ENCODE data around the gene S1PR1. TPM values are rescaled to one million over a fixed set of nuclear protein-coding genes. Genes with fewer than 3 reads are reported as not detected.

Gene S1PR1
- total RNA-seq, 3 donors from 2014 or later: 4.8 to 14.9 (median 12.3) TPM

- ATAC-seq: no peak
- no peaks in the 10 kb centered on the region for H3K9me3 ChIP-seq
- no peak for DNase-seq
- no peaks in the 10 kb centered on the region for H3K36me3 ChIP-seq (ENCODE audit: low read depth)
- peaks cover 21% of the 10 kb centered on the region for H3K4me1 ChIP-seq (ENCODE audit: low read depth)
- no peak for TF ChIP-seq CTCF (IDR thresholded peaks at IDR 0.05)
- H3K4me3 ChIP-seq: no peak overlapping the region
- intact Hi-C loops (cut with DNase I, micrococcal nuclease): no loop called here
Measured at GRCh38 chr1:101261623-101262022, 24.8 kb downstream of the S1PR1 start.

GRCh38 chr1:101262060-101262459, 25.2 kb downstream of the S1PR1 start:
- DNase-seq: no peak
- no peak for ATAC-seq
- Histone ChIP-seq H3K4me1 (ENCODE audit: low read depth) (peaks cover 21% of the 10 kb centered on the region), H3K36me3 (ENCODE audit: low read depth) (no peaks in the 10 kb centered on the region), H3K4me3 (no peak overlapping the region), H3K9me3 (no peaks in the 10 kb centered on the region)
- intact Hi-C loops (cut with DNase I, micrococcal nuclease): no loop called here
- TF ChIP-seq CTCF (IDR thresholded peaks at IDR 0.05): no peak

- Histone ChIP-seq H3K4me3 (no peak overlapping the region), H3K9me3 (no peaks in the 10 kb centered on the region), H3K36me3 (ENCODE audit: low read depth) (no peaks in the 10 kb centered on the region), H3K4me1 (ENCODE audit: low read depth) (peaks cover 14% of the 10 kb centered on the region)
- TF ChIP-seq CTCF (IDR thresholded peaks at IDR 0.05): no peak
- peak in 1 of 3 donors; percentile 36 for DNase-seq
- intact Hi-C loops (cut with DNase I, micrococcal nuclease): no loop called here
- peak; percentile 64 for ATAC-seq
Measured at GRCh38 chr1:101262630-101263348, 26.0 kb downstream of the S1PR1 start.

- intact Hi-C loops (cut with DNase I, micrococcal nuclease): no loop called here
- H3K9me3 ChIP-seq: no peaks in the 10 kb centered on the region
- DNase-seq: peak in 1 of 3 donors; percentile 62
- H3K36me3 ChIP-seq (ENCODE audit: low read depth): no peaks in the 10 kb centered on the region
- TF ChIP-seq CTCF (IDR thresholded peaks at IDR 0.05): no peak
- ATAC-seq: peak; percentile 77
- H3K4me3 ChIP-seq: no peak overlapping the region
- peaks cover 9% of the 10 kb centered on the region for H3K4me1 ChIP-seq (ENCODE audit: low read depth)
Measured at GRCh38 chr1:101264697-101265096, 27.9 kb downstream of the S1PR1 start.

- H3K9me3 ChIP-seq: no peaks in the 10 kb centered on the region
- no peak for DNase-seq
- TF ChIP-seq CTCF (IDR thresholded peaks at IDR 0.05): no peak
- intact Hi-C loops (cut with DNase I, micrococcal nuclease): no loop called here
- ATAC-seq: no peak
- H3K4me1 ChIP-seq (ENCODE audit: low read depth): peaks cover 9% of the 10 kb centered on the region
- H3K36me3 ChIP-seq (ENCODE audit: low read depth): no peaks in the 10 kb centered on the region
- H3K4me3 ChIP-seq: no peak overlapping the region
Measured at GRCh38 chr1:101265684-101266083, 28.9 kb downstream of the S1PR1 start.

All from mucosa of descending colon (tissue), 3 donors.